IPS DF 19.7 (cell line): ENCODE results near the gene LIPE.
"Not testable (repeated sequence)": the region's sequence is repeated elsewhere in the genome, so short reads cannot be mapped to it uniquely, and the experiment has no call there.

Experiments
- DNase-seq: peaks from one replicate; pipeline ENCODE4 v3.0.0-alpha.2; 2013; ENCODE audit warnings: low read depth, low spot score

The LIPE gene

GRCh38 chr19:42427313-42427712, at the start of gene LIPE:
TSS of gene LIPE (minus strand) at chr19:42427388. CDS start at chr19:42427149, 239 bp downstream.
- DNase-seq = no peak

- no peak for DNase-seq
Measured at GRCh38 chr19:42475366-42475765, 48.2 kb upstream of the LIPE start.

- no peak for DNase-seq
Measured at GRCh38 chr19:42474743-42475142, 47.6 kb upstream of the LIPE start.

- peak; percentile 86 for DNase-seq
Measured at GRCh38 chr19:42473686-42474085, 46.5 kb upstream of the LIPE start.

- no peak for DNase-seq
Measured at GRCh38 chr19:42472402-42473147, 45.4 kb upstream of the LIPE start.

GRCh38 chr19:42471554-42472249, 44.5 kb upstream of the LIPE start:
- DNase-seq = no peak

GRCh38 chr19:42469311-42470235, 42.4 kb upstream of the LIPE start:
- DNase-seq = no peak

GRCh38 chr19:42468273-42468796, 41.1 kb upstream of the LIPE start:
- DNase-seq = no peak

- DNase-seq = no peak
Measured at GRCh38 chr19:42467183-42467760, 40.1 kb upstream of the LIPE start.

GRCh38 chr19:42466521-42467182, 39.5 kb upstream of the LIPE start:
- DNase-seq = no peak

GRCh38 chr19:42465827-42466280, 38.7 kb upstream of the LIPE start:
- no peak for DNase-seq

GRCh38 chr19:42461700-42462324, 34.6 kb upstream of the LIPE start:
- no peak for DNase-seq

GRCh38 chr19:42461231-42461630, 34.0 kb upstream of the LIPE start:
- not testable (repeated sequence) for DNase-seq

GRCh38 chr19:42459926-42460325, 32.7 kb upstream of the LIPE start:
- no peak for DNase-seq

- no peak for DNase-seq
Measured at GRCh38 chr19:42455621-42456081, 28.5 kb upstream of the LIPE start.

- no peak for DNase-seq
Measured at GRCh38 chr19:42455086-42455485, 27.9 kb upstream of the LIPE start.

- no peak for DNase-seq
Measured at GRCh38 chr19:42452590-42452989, 25.4 kb upstream of the LIPE start.

GRCh38 chr19:42450314-42450934, 23.2 kb upstream of the LIPE start:
- DNase-seq = no peak

- not testable (repeated sequence) for DNase-seq
Measured at GRCh38 chr19:42448306-42448705, 21.1 kb upstream of the LIPE start.

GRCh38 chr19:42445948-42446347, 18.8 kb upstream of the LIPE start:
- no peak for DNase-seq
